HG03280 (cell line): Measurements from ENCODE around the gene TNRC18.
"Not testable (repeated sequence)": the region's sequence is repeated elsewhere in the genome, so short reads cannot be mapped to it uniquely, and the experiment has no call there.

Source experiments
- ATAC-seq: cut with Tn5 transposase; IDR thresholded peaks from one replicate; pipeline ENCODE4 v1.9.1; 2021; ENCODE audit warnings: mild to moderate bottlenecking, moderate library complexity; ENCODE audit not compliant: unreplicated experiment

The TNRC18 gene

GRCh38 chr7:5278766-5279165 is 144.9 kb downstream of the TNRC18 start:
- no peak for ATAC-seq

- no peak for ATAC-seq
These were observed 147.0 kb downstream of the TNRC18 start for GRCh38 chr7:5276611-5277010.

- ATAC-seq, result not testable (repeated sequence)
These were observed 147.5 kb downstream of the TNRC18 start for GRCh38 chr7:5276123-5276522.

GRCh38 chr7:5275510-5275909 is 148.1 kb downstream of the TNRC18 start:
- ATAC-seq, result not testable (repeated sequence)

- not testable (repeated sequence) for ATAC-seq
These were observed 148.6 kb downstream of the TNRC18 start for GRCh38 chr7:5274985-5275431.

GRCh38 chr7:5274441-5274840 is 149.2 kb downstream of the TNRC18 start:
- ATAC-seq, result no peak

- not testable (repeated sequence) for ATAC-seq
These were observed 149.7 kb downstream of the TNRC18 start for GRCh38 chr7:5273831-5274405.

- no peak for ATAC-seq
These were observed 152.8 kb downstream of the TNRC18 start for GRCh38 chr7:5270788-5271187.

- not testable (repeated sequence) for ATAC-seq
These were observed 153.5 kb downstream of the TNRC18 start for GRCh38 chr7:5269992-5270657.

GRCh38 chr7:5267829-5268228 is 155.8 kb downstream of the TNRC18 start:
- not testable (repeated sequence) for ATAC-seq

GRCh38 chr7:5266191-5267028 is 157.2 kb downstream of the TNRC18 start:
- ATAC-seq, result no peak

GRCh38 chr7:5265320-5266190 is 158.1 kb downstream of the TNRC18 start:
- no peak for ATAC-seq

- not testable (repeated sequence) for ATAC-seq
These were observed 160.6 kb downstream of the TNRC18 start for GRCh38 chr7:5263066-5263465.

- not testable (repeated sequence) for ATAC-seq
These were observed 163.0 kb downstream of the TNRC18 start for GRCh38 chr7:5260530-5261068.
